ENCODE results near the gene LPAR1.

LPAR1 gene

DNA sequence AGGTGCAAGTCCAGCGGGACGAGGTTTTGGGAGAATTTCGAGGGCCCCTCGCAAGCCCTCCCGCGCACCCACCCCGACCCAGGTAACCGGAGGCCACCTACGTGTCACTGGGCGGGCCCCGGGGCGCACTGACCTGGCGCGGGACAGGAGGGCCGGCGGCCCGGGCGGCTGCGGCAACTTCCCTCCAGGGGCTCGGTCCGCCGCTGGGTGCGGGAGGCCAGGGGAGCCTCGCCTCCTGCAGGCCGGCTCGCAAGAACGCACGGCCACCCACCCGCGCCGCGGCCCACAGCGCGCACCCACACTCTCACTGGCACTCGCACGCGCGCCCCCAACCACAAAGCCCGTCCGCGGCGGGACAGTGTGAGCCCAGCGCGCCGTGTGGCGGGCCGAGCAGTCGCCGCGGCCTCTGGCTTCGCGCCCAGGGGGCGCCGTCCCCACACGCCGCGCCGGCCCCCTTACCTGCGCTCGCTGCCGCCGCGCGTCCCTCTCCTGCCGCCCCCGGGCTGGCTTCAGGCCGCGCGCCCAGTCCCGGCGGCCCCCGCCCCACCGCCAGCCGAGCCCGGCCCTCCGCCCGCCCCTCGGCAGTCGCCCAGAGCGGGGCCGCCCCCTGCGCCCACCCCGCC, 451 bp downstream of the LPAR1 start:
- no peak for DNase-seq (ENCODE audit: low read depth)

DNA sequence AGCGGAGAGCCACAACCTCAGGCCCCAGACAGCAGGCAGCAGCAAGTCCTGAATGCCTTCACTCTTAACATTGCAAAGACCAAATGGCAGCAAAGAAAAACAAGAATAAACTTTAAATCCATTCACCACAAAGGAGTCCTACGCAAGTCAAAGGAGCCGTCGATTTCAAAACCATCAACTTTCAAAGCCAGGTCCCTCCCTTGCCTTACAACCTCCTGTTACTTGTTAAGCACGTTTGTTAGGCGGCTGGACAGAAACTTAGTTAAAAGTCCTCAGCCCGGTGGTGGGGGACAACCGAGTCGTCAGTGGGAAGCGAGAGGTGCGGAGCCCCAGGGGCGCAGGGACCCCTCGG, 938 bp downstream of the LPAR1 start:
- DNase-seq (ENCODE audit: low read depth): no peak

DNA sequence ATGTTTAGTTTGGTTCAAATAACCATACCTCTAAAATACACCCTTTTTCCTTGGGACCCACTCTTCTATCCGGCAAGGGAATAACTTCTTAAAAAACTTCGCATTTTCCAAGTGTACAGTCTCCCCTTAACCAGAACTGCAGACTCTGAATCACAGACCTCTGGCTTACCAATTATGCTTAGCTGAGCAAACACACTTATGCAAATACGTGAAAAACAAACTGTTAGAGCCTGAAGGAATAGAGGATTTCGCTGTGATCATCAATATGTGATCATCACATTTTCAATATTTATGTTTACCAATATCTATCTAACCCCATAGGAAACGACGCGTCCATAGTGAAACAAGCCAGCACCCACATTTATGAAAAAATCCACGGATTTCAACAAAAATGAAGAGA, 1.3 kb downstream of the LPAR1 start:
- DNase-seq (ENCODE audit: low read depth): no peak

- DNase-seq (ENCODE audit: low read depth): no peak
These were observed 1.9 kb downstream of the LPAR1 start for GRCh38 chr9:111036429-111036789.

- no peak for DNase-seq (ENCODE audit: low read depth)
These were observed 2.5 kb downstream of the LPAR1 start for GRCh38 chr9:111035543-111036428.

DNA sequence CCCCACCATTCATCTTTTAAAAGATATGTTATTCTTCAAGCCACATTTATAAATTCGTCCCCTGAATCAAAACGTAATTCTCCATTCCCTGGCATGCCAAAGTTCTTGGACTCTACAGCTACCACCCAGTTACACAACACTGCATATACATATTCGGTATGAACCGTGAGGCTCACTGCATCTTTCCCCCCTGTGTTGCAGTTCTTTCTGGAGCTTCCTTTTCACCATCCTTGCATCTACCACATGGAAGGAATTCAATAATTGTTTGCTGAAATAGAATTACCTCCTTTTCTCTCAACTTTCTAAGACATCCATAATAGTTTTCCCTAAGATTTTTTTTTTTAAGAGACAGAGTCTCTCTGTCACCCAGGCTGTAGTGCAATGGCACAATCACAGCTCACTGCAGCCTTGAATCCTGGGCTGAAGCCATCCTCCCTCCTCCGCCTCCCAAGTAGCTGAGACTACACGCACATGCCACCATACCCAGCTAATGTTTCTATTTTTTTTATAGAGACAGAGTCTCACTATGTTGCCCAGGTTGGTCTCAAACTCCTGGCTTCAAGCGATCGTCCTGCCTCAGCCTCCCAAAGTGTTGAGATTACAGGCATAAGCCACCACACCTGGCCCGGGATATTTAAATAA, 3.3 kb downstream of the LPAR1 start:
- DNase-seq (ENCODE audit: low read depth): no peak

DNA sequence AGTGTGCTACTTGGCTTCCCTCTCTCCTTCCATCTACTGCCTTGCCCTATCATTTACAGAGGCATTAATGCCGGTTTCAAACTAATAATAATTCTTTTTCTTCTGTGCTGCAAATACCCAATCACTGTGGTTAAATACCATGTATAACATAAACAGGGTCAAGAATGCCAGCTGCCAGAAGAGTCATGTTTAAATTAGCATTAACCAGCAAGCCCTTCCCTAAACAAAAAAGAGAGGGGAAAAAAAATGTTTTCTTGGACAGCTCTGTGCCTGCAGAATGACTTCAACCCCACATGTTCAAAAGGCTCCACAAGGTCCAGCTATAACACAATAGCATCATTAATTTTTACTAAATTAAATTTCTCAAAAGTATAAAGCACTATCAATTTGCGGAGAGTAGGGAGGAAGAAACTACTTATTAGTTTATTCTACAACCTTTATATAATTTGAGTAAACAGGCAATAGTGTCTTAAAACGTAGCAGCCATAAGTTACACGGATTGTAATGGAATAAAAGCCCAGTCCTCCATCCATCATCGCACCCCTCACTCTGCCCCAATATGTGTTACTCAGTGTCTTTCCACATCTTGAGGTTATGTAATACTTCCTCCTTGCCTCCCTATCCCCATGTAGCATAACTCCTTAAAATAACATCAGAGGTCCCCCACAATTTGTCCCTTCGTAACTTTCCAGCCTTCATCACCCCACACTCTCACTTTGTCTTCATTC, 3.9 kb downstream of the LPAR1 start:
- DNase-seq (ENCODE audit: low read depth): no peak

DNA sequence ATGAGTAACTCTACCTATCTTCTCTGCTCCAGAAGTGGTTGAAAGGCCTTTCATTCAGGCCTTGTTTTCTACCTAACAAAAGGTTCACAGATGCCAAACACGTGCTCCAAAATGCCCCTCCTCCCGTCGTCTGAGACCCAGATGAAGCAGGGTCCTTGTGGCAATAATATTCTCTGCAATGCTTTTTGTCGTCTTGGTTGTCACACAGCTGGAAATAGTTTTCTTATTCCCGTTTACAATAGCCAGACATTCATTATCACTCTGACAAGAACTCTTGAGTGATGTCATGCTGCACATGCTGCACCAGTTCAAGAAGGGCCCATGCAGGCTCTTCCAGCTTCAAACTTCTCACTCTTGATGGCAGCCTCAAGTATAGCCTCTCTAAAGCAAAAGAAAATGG, 7.8 kb downstream of the LPAR1 start:
- DNase-seq (ENCODE audit: low read depth): no peak

- no peak for DNase-seq (ENCODE audit: low read depth)
These were observed 9.0 kb downstream of the LPAR1 start for GRCh38 chr9:111029260-111029659.

DNA sequence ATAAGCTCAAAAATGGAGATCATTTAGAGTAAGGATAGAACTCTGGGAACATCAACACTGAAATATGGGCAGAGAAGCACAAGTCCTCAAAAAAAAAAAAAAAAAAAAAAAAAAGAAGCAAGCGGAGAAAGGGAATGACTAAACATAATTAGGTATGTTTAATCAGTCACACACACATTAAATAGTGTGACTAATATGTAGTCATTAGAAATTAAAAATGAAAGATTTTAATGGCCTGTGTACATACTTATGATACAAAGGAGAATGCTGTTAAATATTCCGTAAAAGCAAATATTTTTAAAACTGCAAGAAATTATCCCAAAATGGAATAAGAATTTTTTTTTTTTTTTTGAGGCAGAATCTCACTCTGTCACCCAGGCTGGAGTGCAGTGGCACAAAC, 10.5 kb downstream of the LPAR1 start:
- DNase-seq (ENCODE audit: low read depth): no peak

GRCh38 chr9:111023128-111023527, 15.1 kb downstream of the LPAR1 start:
- DNase-seq (ENCODE audit: low read depth): no peak

- DNase-seq (ENCODE audit: low read depth): no peak
These were observed 17.7 kb downstream of the LPAR1 start for GRCh38 chr9:111020594-111020993.

DNA sequence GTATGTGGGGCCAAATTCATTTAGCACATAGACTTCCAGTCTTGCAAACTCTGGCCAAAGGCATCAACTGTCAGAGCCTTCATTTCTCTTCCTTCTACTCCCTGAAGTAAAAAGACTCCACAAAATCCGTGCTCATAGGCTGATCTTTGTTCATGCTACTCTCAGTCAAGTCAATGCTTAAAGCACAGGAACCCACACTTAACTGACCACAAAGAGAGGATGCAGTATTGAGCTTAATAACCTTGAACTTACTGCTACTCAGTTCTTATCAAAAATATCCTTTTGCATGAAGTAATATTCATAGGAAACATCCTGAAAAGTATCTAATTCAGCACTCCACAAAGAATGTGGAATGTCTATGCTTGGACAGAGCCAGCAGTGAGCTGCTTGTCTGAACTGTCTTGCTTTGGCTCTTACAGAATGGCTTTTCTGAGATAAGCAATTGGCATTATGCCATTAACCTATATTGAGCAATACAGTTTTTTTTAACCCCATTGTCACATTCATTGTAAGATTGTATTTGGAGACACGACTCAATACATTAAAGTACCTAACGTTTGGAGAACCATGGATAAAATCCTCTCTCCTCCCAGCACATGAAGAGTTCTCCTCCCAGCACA, 21.7 kb downstream of the LPAR1 start:
- DNase-seq (ENCODE audit: low read depth): no peak

GRCh38 chr9:111016016-111016415, 22.3 kb downstream of the LPAR1 start:
- DNase-seq (ENCODE audit: low read depth): no peak

- no peak for DNase-seq (ENCODE audit: low read depth)
These were observed 24.6 kb downstream of the LPAR1 start for GRCh38 chr9:111013707-111014106.

DNA sequence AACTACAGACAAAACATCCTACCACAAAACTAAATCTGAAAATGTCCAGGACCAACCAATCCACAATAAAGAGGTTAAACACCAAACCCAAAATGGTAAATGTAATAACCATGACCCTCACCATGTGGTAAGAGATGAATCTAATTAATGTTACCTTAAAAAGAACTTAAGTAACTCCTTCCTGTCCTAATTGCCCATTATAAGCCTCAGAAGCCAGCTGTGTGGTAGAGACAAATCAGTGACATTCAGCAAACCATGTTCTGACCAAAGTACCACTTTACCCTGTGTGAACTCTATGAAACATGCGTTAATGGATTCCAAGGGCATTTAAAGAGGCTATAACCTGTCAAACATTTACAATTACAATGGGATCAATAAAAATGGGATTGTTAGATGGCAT, 25.0 kb downstream of the LPAR1 start:
- no peak for DNase-seq (ENCODE audit: low read depth)

DNA sequence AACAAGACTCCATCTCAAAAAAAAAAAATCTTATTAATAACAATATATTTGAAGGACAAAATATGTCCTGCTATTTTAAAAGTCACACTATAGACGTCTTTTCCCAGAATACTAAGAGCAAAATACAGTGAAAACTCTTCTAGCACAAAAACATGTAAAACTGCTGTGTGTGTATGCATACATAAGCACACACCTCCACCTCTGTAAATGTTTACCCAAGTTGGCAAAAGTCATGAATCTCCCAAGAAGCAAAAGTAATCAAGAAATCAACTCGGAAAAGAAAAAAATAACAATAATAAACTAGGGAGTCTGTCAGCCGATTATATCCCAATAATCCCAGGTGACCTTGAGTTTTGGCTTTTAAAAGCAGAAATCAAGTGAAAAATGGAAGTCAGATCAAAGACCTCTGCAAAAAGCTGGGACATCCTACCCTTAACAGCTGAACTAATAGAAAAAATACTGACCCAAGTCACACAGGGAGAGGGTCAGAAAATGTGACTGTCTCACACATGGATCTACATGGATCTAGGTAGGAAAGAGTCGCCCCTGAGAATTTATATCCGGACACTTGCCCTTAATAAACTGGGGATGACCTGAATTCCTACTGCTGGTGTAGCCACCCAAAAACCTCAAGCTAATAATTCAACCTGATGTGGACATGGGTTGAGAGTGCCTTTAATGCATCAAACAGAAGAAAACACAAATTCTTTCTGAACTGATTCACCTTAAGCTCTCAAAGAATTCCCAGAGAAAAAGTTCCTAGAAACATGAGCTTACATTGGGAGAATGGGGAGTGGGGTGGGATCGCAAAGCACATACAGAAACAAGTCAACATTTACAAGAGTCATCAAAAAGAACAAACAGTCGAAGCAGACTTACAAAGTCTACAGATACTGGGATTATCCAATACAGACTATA, 29.9 kb downstream of the LPAR1 start:
- no peak for DNase-seq (ENCODE audit: low read depth)

DNA sequence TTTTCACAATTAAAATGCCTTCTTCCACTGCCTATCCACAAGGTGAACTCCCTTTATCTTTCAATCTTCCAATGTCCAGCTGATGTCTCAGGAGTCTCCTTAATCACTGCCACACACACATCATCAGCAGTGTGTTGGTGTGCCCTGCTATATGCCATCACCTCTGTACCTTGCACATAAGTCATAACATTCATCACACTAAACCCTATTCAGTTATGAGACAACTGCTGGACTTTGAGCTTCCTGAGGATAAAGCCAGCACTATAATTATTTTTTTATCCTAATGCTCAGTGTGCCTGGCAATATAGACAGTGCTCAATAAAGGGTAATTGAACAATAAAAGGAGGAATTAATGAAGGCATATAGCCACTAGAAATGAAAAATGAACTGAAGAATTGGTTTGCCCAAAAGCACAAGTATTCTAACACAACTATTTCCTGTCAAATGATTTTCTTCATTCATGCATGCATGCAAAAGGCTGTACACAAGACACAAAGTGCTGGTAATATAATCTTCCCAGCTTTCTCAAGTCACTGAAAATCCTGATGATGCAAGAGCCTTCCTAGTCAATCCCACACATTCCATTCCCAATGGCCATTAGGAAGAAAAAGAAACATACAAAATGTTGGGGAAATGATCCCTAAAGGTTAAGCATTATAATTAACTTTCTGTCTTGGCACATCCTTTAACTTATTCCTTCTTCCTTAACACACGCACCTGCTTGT, 32.4 kb downstream of the LPAR1 start:
- no peak for DNase-seq (ENCODE audit: low read depth)

DNA sequence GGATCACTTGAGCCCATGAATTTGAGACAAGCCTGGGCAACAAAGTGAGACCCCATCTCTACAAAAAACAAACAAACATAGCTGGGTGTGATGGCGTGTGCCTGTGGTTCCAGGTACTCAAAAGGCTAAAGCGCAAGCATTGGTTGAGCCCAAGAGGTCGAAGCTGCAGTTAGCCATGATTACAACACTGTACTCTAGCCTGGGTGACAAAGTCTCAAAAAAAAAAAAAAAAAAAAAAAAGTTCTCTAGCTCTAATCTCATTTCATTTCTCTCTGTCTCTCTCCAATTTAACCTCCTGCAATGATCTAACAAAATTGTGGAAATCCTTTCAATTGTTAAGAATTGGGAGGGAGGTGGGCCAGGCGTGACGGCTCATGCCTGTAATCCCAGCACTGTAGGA, 33.3 kb downstream of the LPAR1 start:
- no peak for DNase-seq (ENCODE audit: low read depth)

DNA sequence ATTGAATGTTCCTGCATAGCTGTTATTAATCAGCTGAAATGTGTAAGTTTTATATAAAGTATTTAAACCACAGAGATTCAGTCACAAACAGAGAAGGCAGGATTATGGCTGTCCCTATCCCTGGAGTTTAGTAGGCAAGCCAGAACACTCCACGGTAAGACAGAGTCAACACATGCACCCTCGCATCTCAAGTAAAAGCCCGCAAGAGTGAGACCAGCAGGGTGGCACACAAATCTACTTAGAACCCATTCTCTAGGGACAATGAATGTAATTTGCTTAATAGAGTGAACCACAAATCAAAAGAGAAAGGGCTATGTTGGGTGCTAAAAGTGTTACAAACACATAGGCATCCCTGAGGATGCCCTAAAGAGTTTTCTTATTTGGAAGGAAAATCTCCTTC, 35.1 kb downstream of the LPAR1 start:
- no peak for DNase-seq (ENCODE audit: low read depth)

DNA sequence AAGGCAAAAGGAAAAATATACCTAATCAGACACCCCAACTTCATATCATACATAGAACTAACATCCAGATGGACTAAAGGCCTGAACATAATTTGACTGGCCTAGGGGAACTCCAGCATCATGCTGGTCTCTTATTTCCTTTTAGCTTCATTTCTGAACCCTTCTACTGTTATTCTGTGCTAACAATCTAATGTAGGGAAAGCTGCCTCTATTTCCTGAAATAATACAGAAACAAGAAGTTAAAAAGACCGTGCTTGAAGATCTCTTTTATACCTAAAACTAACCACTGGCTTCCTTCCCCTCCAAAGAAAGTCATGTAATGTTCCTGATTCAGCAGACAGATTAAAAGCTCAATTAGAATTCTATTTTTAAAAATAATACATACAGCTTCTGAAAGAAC, 36.7 kb downstream of the LPAR1 start:
- DNase-seq (ENCODE audit: low read depth): no peak

Measured in stimulated activated CD8-positive, alpha-beta memory T cell treated with anti-CD3 and anti-CD28 coated beads, Interleukin-15, amount 100 ng/mL, for 24 hours (primary cell).